Sigmoid colon (tissue), 7 donors: Measurements from ENCODE around the gene MSLN. TPM values are rescaled to one million over a fixed set of nuclear protein-coding genes. Genes with fewer than 3 reads are reported as not detected.

ENCODE experiments used
- DNase-seq: peaks from one replicate; pipeline ENCODE4 v3.0.0-alpha.2; 2019
- H3K27ac ChIP-seq, 4 donors: fragments of 200-600 bp; sonication (generic); one replicate each; pipeline ENCODE4 v1.5.1; 2016 to 2019; ENCODE audit warnings: mild to moderate bottlenecking in 1 of 4
- H3K27me3 ChIP-seq, 3 donors: fragments of 200-600 bp; sonication (generic); one replicate each; pipeline ENCODE4 v1.5.1; 2019; ENCODE audit warnings: mild to moderate bottlenecking in 1 of 3
- H3K36me3 ChIP-seq, 4 donors: fragments of 200-600 bp; sonication (generic); one replicate each; pipeline ENCODE4 v1.5.1; 2016 to 2019
- H3K4me1 ChIP-seq, 4 donors: fragments of 200-600 bp; sonication (generic); one replicate each; pipeline ENCODE4 v1.5.1; 2017 to 2019
- H3K4me3 ChIP-seq, 4 donors: fragments of 200-600 bp; sonication (generic); one replicate each; pipeline ENCODE4 v1.5.1; 2017 to 2019; ENCODE audit warnings: mild to moderate bottlenecking in 2 of 4, moderate library complexity in 1 of 4
- H3K9me3 ChIP-seq, 4 donors: fragments of 200-600 bp in 3 of 4; sonication (generic) in 3 of 4; one replicate each; pipeline versions ENCODE4 v1.5.1 to v1.6.1; 2013 to 2019
- CTCF ChIP-seq, 4 experiments: fragments of 450-650 bp in 3 of 4; fragments of 200-600 bp in 1 of 4; IDR thresholded peaks; one replicate each; pipeline ENCODE4 v1.5.1; 2016 to 2019; ENCODE audit warnings: antibody characterized with exemption in 4 of 4, mild to moderate bottlenecking in 3 of 4, moderate library complexity in 2 of 4
- EP300 ChIP-seq, 4 donors: sonication (generic); formaldehyde crosslinking; IDR thresholded peaks; one replicate each; pipeline ENCODE4 v1.6.1; 2017; ENCODE audit warnings: antibody characterized with exemption in 4 of 4
- POLR2A ChIP-seq, 2 donors: fragments of 450-650 bp; IDR thresholded peaks; one replicate each; pipeline ENCODE4 v1.6.1; 2016; ENCODE audit warnings: antibody characterized with exemption in 2 of 2, mild to moderate bottlenecking in 2 of 2, moderate library complexity in 2 of 2
- POLR2AphosphoS5 ChIP-seq, 4 donors: sonication (generic); formaldehyde crosslinking; IDR thresholded peaks; one replicate each; pipeline ENCODE4 v1.6.1; 2017; ENCODE audit warnings: antibody characterized with exemption in 4 of 4
- WGBS, 2 donors: extraction: QIAGEN DNeasy Blood & Tissue Kit; methylation state at CpG; one replicate each; pipeline ENCODE4 v1.1.7; 2013; 5-methylcytosine and 5-hydroxymethylcytosine counted together
- intact Hi-C: fragments of 100-400 bp; cut with DNase I; formaldehyde crosslinking; loops from one replicate; pipeline ENCODE4 v1.15.1; 2023
- polyA plus RNA-seq, 3 donors: library from polyadenylated mRNA; stranded (reverse); fragments of 200-250 nt; gene quantifications; one replicate each; pipeline ENCODE4 v1.2.3, GENCODE V29; 2013
- total RNA-seq, 4 donors: library from RNA; depleted of rRNA; stranded (reverse); fragments of >200 nt; gene quantifications; one replicate each; pipeline ENCODE4 v1.1.0, GENCODE V29; 2016
- donor health status: healthy with polysubstance abuse.
- donor health status: Bipolar disorder and iron deficiency.
- donor health status: healthy.

Gene MSLN
- total and polyA plus RNA-seq, 7 donors = 0.54 to 3.5 (median 1.2) TPM; not detected in 3

DNA sequence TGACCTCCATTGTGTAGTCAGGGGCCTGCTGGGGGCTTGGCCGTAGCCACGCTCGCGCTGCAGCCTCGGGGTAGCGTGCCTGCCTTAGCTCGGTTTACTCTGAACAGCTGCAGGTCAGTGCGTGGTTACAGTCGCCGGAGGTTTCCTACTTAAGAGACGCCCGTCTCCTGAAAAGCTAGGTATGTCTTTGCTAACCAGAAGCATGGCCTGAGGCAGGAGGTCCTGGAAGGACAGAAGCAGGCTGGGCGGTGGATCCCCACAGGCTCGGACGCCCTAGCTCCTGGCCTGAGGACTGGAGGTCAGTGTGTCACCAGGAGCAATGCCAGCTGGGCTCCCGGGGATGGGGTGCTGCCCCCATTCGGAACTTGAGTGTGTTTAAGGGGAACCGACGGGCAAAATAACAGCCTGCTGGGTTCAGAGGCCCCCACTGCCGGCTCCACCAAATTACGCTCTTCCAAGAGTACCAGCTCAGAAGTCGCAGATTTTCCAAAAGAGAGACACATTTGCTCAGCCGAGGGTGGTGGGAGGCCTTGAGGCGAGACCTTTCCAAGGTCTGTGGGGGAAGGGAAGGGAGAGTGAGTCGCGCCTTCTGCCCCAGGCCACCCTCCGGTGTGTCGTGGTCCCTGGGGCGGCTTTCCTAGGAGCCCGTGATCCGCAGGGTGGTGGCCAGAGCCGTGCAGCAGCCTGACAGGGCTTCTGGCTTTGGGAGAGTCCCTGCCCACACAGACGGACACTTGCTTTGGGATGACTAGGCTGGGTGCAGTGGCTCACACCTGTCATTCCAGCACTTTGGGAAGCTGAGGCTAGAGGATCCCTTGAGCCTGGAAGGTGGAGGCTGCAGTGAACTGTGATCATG, 43.9 kb downstream of the MSLN start:
- H3K27ac ChIP-seq = no peak overlapping the region
- no peak for DNase-seq
- H3K4me1 ChIP-seq = peaks cover 0 to 31% (median 20%) of the 10 kb centered on the region in 4 donors
- WGBS, 2 donors = 48 to 64% methylated on average over 33 of the region's 33 CpGs
- peaks cover 14 to 47% (median 37%) of the 10 kb centered on the region in 3 donors for H3K27me3 ChIP-seq
- H3K4me3 ChIP-seq = no peak overlapping the region
- H3K36me3 ChIP-seq = no peaks in the 10 kb centered on the region
- TF ChIP-seq EP300 (IDR thresholded peaks at IDR 0.05) = no peak
- no peaks in the 10 kb centered on the region for H3K9me3 ChIP-seq
- intact Hi-C loops = loop anchor here (5.0 kb wide), 1 partner anchor 163 kb away; no protein-coding TSS in a partner anchor

- Histone ChIP-seq H3K4me3 (no peak overlapping the region), H3K27me3 (peaks cover 6 to 36% (median 26%) of the 10 kb centered on the region in 3 donors), H3K36me3 (no peaks in the 10 kb centered on the region), H3K4me1 (peaks cover 0 to 31% (median 20%) of the 10 kb centered on the region in 4 donors), H3K27ac (no peak overlapping the region), H3K9me3 (no peaks in the 10 kb centered on the region)
- TF ChIP-seq EP300 (IDR thresholded peaks at IDR 0.05) = no peak
- TF ChIP-seq POLR2AphosphoS5 (IDR thresholded peaks at IDR 0.05) = no peak
- TF ChIP-seq POLR2A (IDR thresholded peaks at IDR 0.05) = no peak
- TF ChIP-seq CTCF (IDR thresholded peaks at IDR 0.05) = no peak
- intact Hi-C loops = loop anchor here (5.0 kb wide), 1 partner anchor 162 kb away; no protein-coding TSS in a partner anchor
- 75 to 82% methylated on average over 17 of the region's 17 CpGs for WGBS, 2 donors
- no peak for DNase-seq
Observed at GRCh38 chr16:805474-805873, 44.9 kb downstream of the MSLN start.

GRCh38 chr16:807347-808084, 47.0 kb downstream of the MSLN start:
- WGBS, 2 donors = 6 to 12% methylated on average over 80 of the region's 80 CpGs
- intact Hi-C loops = loop anchor here (1.0 to 5.0 kb wide), 2 partner anchors 19 to 160 kb away; partner anchors contain the start of genes CHTF18 and RPUSD1
- Histone ChIP-seq H3K9me3 (no peaks in the 10 kb centered on the region), H3K4me3 (peak overlapping the region; percentile 62 to 98 (median 86)), H3K27ac (peak overlapping the region; percentile 91 to 94 (median 92)), H3K36me3 (no peaks in the 10 kb centered on the region), H3K27me3 (peaks cover 0 to 24% (median 6%) of the 10 kb centered on the region in 3 donors), H3K4me1 (peaks cover 0 to 31% (median 20%) of the 10 kb centered on the region in 4 donors)
- peak; percentile 96 for DNase-seq
- TF ChIP-seq CTCF (IDR thresholded peaks at IDR 0.05) (no peak), EP300 (IDR thresholded peaks at IDR 0.05) (no peak), POLR2AphosphoS5 (IDR thresholded peaks at IDR 0.05) (peak; percentile 66 to 79 (median 78)), POLR2A (IDR thresholded peaks at IDR 0.05) (peak in 1 of 2 donors; percentile 50)

GRCh38 chr16:808085-808386, 47.5 kb downstream of the MSLN start:
- Histone ChIP-seq H3K27ac (peak overlapping the region; percentile 91 to 94 (median 92)), H3K27me3 (peaks cover 4 to 24% (median 9%) of the 10 kb centered on the region in 3 donors)
- 29 to 30% methylated on average over 19 of the region's 19 CpGs for WGBS, 2 donors

GRCh38 chr16:813204-813915, 52.8 kb downstream of the MSLN start:
- peak overlapping the region in 1 of 4 donors; percentile 22 for H3K4me3 ChIP-seq
- peaks cover 29 to 67% (median 55%) of the 10 kb centered on the region in 3 donors for H3K27me3 ChIP-seq
- H3K9me3 ChIP-seq = no peaks in the 10 kb centered on the region
- 13% methylated on average over 67 of the region's 67 CpGs for WGBS, 2 donors
- no peak overlapping the region for H3K27ac ChIP-seq
- no peaks in the 10 kb centered on the region for H3K36me3 ChIP-seq
- TF ChIP-seq POLR2A (IDR thresholded peaks at IDR 0.05) = no peak
- peak in 3 of 4 experiments; percentile 22 to 57 (median 23) for TF ChIP-seq CTCF (IDR thresholded peaks at IDR 0.05)
- no peak for TF ChIP-seq POLR2AphosphoS5 (IDR thresholded peaks at IDR 0.05)
- no peak for TF ChIP-seq EP300 (IDR thresholded peaks at IDR 0.05)
- DNase-seq = no peak
- peaks cover 0 to 25% (median 17%) of the 10 kb centered on the region in 4 donors for H3K4me1 ChIP-seq
- intact Hi-C loops = loop anchor here (2.0 kb wide), 2 partner anchors 241 to 289 kb away; no protein-coding TSS in a partner anchor

More at GRCh38 chr16:808085-808386, 47.5 kb downstream of the MSLN start:
- intact Hi-C loops = loop anchor here (5.0 kb wide), 1 partner anchor 159 kb away; no protein-coding TSS in a partner anchor
- TF ChIP-seq EP300 (IDR thresholded peaks at IDR 0.05) (no peak), POLR2AphosphoS5 (IDR thresholded peaks at IDR 0.05) (no peak)
- H3K36me3 ChIP-seq = no peaks in the 10 kb centered on the region
- H3K4me1 ChIP-seq = peaks cover 0 to 32% (median 20%) of the 10 kb centered on the region in 4 donors
- no peaks in the 10 kb centered on the region for H3K9me3 ChIP-seq
- no peak for DNase-seq
- peak overlapping the region; percentile 62 to 98 (median 86) for H3K4me3 ChIP-seq
